Measurements from ENCODE around the gene ELOA2.
"Not testable (repeated sequence)": the region's sequence is repeated elsewhere in the genome, so short reads cannot be mapped to it uniquely, and the experiment has no call there.

ELOA2 gene

DNA sequence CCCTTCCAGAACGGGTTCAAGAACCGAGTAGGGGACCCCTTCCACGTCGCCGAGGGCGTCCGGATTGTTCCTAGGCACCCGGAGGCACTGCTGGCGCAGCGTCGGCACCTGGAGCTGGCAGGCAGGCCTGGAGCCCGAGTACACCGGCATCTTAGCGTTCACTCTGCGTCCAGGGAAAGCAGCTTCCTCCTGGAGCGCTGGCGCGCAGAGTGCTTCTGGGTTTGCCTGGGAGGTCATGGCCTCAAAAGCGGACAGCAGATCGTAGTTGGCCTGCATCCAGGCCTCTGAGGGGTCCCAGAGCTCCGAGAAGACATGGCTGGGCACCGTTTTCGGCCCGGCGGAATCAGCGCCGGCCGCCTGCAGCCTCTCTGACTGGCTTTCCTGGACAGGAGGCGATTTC lies 12.6 kb downstream of the ELOA2 start:
- DNase-seq: not testable (repeated sequence)

- not testable (repeated sequence) for DNase-seq
These were observed 14.7 kb downstream of the ELOA2 start for GRCh38 chr18:47020757-47021156.

DNA sequence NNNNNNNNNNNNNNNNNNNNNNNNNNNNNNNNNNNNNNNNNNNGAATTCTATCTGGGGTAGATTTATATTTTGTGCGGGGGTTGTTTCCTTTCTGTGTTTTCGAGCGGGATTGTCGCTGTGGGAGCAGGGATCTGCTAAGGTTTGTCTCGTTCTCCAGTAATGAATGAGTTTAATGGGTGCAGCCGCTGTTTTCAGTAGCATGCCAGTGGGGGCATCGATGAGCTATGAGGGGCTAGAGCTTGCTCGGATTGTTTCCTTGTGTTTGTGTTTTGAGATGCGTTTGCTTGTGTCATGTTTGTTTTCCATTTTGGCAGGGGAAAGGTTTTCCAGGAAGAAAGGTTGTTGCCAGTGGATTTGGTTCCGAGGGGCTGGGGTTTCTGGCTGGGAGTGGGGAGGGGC lies 15.6 kb downstream of the ELOA2 start:
- DNase-seq: not testable (repeated sequence)

All from COR-L47 (cell line).